ENCODE measurements around the gene PIK3CA. TPM values are rescaled to one million over a fixed set of nuclear protein-coding genes. Genes with fewer than 3 reads are reported as not detected.
"Not testable (repeated sequence)": the region's sequence is repeated elsewhere in the genome, so short reads cannot be mapped to it uniquely, and the experiment has no call there.

Gene PIK3CA
- total RNA-seq, 4 donors from 2014 or later: 12.6 to 65.2 (median 36.3) TPM

DNA sequence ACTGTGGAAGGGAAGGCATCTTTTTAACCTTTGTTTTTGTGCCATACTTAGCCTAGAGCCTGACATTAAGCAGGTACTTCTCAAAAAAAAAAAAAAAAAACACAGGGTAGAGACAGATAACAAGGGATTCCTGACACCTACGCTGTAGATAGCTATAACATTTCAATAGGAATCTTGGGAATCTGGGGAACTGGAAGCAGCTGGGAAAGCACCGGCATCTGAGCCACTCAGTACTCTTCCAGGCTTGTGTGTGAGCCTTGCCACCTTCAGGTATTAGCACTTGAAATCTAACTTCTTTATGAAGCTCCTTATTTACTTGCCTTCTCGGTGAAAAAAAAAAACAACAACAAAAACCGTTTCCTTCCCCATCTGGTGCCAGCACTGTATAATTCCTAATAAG, 46.8 kb downstream of the PIK3CA start:
- no peak for DNase-seq

GRCh38 chr3:179196098-179196497, 47.9 kb downstream of the PIK3CA start:
- intact Hi-C loops (cut with DNase I; ENCODE audit: low total_unique reads): no loop called here
- Histone ChIP-seq H3K9me3 (no peaks in the 10 kb centered on the region), H3K36me3 (no peaks in the 10 kb centered on the region), H3K27ac (no peak overlapping the region), H3K4me1 (no peaks in the 10 kb centered on the region), H3K27me3 (no peaks in the 10 kb centered on the region), H3K4me3 (no peak overlapping the region)
- DNase-seq: no peak
- TF ChIP-seq POLR2A (IDR thresholded peaks at IDR 0.05) (no peak), CTCF (IDR thresholded peaks at IDR 0.05) (no peak)

More for the DNA sequence above, 46.8 kb downstream of the PIK3CA start:
- H3K9me3 ChIP-seq: no peaks in the 10 kb centered on the region
- no peaks in the 10 kb centered on the region for H3K4me1 ChIP-seq
- H3K27me3 ChIP-seq: no peaks in the 10 kb centered on the region
- TF ChIP-seq CTCF (IDR thresholded peaks at IDR 0.05) (no peak), POLR2A (IDR thresholded peaks at IDR 0.05) (no peak)
- peak overlapping the region in 1 of 2 donors; percentile 5 for H3K27ac ChIP-seq
- no peak overlapping the region for H3K4me3 ChIP-seq
- intact Hi-C loops (cut with DNase I; ENCODE audit: low total_unique reads): no loop called here
- no peaks in the 10 kb centered on the region for H3K36me3 ChIP-seq

DNA sequence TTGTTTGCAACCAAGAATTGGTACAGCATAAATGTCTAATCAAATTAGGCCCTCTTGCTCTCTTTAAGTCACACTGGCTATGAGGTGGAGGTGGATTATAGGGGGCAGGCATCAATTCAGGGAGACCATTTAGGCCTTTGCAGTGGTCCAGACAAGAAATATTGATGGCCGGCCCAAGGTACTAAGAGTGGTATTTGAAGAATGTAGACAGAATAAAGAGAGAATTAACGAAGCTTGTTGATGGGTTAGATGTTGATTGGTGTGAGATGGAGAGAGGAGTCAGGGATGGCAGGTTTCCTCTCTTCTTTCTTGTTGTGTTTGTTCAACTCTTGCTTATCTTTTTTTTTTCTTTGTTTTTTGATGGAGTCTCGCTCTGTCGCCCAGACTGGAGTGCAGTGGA, 48.5 kb downstream of the PIK3CA start:
- Histone ChIP-seq H3K4me3 (no peak overlapping the region), H3K27ac (no peak overlapping the region), H3K4me1 (no peaks in the 10 kb centered on the region), H3K9me3 (no peaks in the 10 kb centered on the region), H3K36me3 (no peaks in the 10 kb centered on the region), H3K27me3 (no peaks in the 10 kb centered on the region)
- no peak for TF ChIP-seq CTCF (IDR thresholded peaks at IDR 0.05)
- DNase-seq: no peak
- intact Hi-C loops (cut with DNase I; ENCODE audit: low total_unique reads): no loop called here

DNA sequence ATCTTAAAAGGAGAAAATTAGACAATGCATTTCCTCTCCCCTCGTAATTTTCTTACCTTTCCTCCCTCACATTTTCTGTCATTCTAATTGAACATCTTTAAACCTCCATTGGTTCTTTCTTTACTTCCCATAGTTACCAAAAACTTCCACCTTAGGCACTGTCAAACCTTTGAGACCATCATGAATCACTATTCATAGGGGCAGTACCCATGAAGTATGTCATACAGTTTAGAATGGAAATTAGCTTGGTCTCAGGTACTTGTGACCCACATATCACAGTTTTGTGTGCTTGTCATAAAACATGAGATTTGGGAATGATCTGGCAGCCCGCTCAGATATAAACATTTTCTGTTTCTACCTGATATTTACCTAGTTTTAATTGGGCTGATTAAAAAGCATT, 52.6 kb downstream of the PIK3CA start:
- Histone ChIP-seq H3K27me3 (no peaks in the 10 kb centered on the region), H3K36me3 (no peaks in the 10 kb centered on the region), H3K9me3 (no peaks in the 10 kb centered on the region), H3K4me3 (no peak overlapping the region), H3K4me1 (no peaks in the 10 kb centered on the region), H3K27ac (no peak overlapping the region)
- no peak for TF ChIP-seq POLR2A (IDR thresholded peaks at IDR 0.05)
- DNase-seq: no peak
- intact Hi-C loops (cut with DNase I; ENCODE audit: low total_unique reads): no loop called here

DNA sequence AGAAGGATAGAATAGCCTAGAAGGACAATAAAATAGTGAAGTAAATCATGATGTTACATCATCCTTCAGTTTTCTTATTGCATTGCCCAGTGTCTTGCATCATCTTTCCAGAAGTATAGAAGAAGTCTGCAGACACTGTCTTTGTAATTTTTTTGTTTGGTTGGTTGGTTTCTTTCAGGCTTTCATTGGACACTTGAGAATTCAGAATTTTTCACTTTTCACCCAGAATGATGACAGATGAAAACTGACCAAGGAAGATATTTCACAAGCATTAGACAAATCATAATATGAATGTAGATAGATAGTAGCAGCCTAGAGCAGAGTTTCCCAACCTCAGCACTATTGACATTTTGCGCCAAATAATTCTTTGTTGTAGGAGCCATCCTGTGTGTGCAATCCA, 67.4 kb downstream of the PIK3CA start:
- H3K4me1 ChIP-seq; H3K27me3 ChIP-seq; DNase-seq; H3K9me3 ChIP-seq; intact Hi-C loops (cut with DNase I; ENCODE audit: low total_unique reads); H3K36me3 ChIP-seq; H3K27ac ChIP-seq; H3K4me3 ChIP-seq: not testable (repeated sequence)

DNA sequence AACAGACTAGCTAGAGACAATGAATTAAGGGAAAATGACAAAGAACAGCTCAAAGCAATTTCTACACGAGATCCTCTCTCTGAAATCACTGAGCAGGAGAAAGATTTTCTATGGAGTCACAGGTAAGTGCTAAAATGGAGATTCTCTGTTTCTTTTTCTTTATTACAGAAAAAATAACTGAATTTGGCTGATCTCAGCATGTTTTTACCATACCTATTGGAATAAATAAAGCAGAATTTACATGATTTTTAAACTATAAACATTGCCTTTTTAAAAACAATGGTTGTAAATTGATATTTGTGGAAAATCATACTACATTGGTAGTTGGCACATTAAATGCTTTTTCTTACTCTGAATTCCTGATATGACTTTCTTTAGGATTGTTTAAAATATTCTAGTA, 70.1 kb downstream of the PIK3CA start:
- intact Hi-C loops (cut with DNase I; ENCODE audit: low total_unique reads); H3K9me3 ChIP-seq; H3K4me3 ChIP-seq; H3K27ac ChIP-seq; H3K36me3 ChIP-seq; H3K27me3 ChIP-seq; DNase-seq; H3K4me1 ChIP-seq: not testable (repeated sequence)

- H3K27me3 ChIP-seq: no peaks in the 10 kb centered on the region
- intact Hi-C loops (cut with DNase I; ENCODE audit: low total_unique reads): no loop called here
- H3K36me3 ChIP-seq: no peaks in the 10 kb centered on the region
- no peak overlapping the region for H3K4me3 ChIP-seq
- no peak for DNase-seq
- H3K27ac ChIP-seq: no peak overlapping the region
- TF ChIP-seq CTCF (IDR thresholded peaks at IDR 0.05) (no peak), POLR2A (IDR thresholded peaks at IDR 0.05) (no peak)
- no peaks in the 10 kb centered on the region for H3K4me1 ChIP-seq
- H3K9me3 ChIP-seq: no peaks in the 10 kb centered on the region
These were observed 75.4 kb downstream of the PIK3CA start for GRCh38 chr3:179223548-179223947.

Measured in uterus (tissue), 4 donors.